A549 (cell line): ENCODE results near the gene CDC42SE2. TPM values are rescaled to one million over a fixed set of nuclear protein-coding genes. Genes with fewer than 3 reads are reported as not detected.

Source experiments
- ATAC-seq, 2 experiments: fragments of 200-7000 bp in 1 of 2; fragments of >200 bp in 1 of 2; cut with Nextera tagmentation in 1 of 2; cut with Tn5 transposase in 1 of 2; 3 replicates each; pipeline versions ENCODE4 v1.8.0 to v1.9.1; 2018 to 2020; ENCODE audit warnings: mild to moderate bottlenecking in 1 of 2, moderate library complexity in 1 of 2
- CTCF ChIA-PET: fragments of 300-600 bp; sonication (Branson Sonifier 250); formaldehyde crosslinking; extraction: SDS; loops from one replicate; lab custom pipeline; 2021; ENCODE audit warnings: antibody characterized with exemption, inconsistent platforms; lab: Yijun Ruan, JAX
- POLR2A ChIA-PET: fragments of 350-600 bp; formaldehyde crosslinking; extraction: SDS; loops from one replicate; lab custom pipeline; 2021; ENCODE audit warnings: antibody characterized with exemption, inconsistent platforms; lab: Yijun Ruan, JAX
- DNase-seq, 2 experiments: peaks; one replicate each; pipeline versions ENCODE4 v3.0.0 to v3.0.0-alpha.2; 2011 to 2016; ENCODE audit warnings: low read depth in 1 of 2, low spot score in 1 of 2
- FAIRE-seq: peaks from 2 replicates; lab custom pipeline; 2011; peaks lifted over from hg19 to GRCh38; lab: Jason Lieb, UNC
- H3K27ac ChIP-seq, 2 experiments: fragments of >200 bp; sonication (Bioruptor Twin); formaldehyde crosslinking; 3 replicates each; pipeline ENCODE4 v1.5.1; 2016 to 2017
- H3K4me1 ChIP-seq: fragments of >200 bp; sonication (Bioruptor Twin); formaldehyde crosslinking; 3 replicates; pipeline ENCODE4 v1.6.1; 2016
- H3K4me2 ChIP-seq: fragments of >200 bp; sonication (Bioruptor Twin); formaldehyde crosslinking; 3 replicates; pipeline ENCODE4 v1.6.1; 2016
- H3K4me3 ChIP-seq: fragments of >200 bp; sonication (Bioruptor Twin); formaldehyde crosslinking; 3 replicates; pipeline ENCODE4 v1.5.1; 2016
- H3K9me3 ChIP-seq: fragments of >200 bp; sonication (Bioruptor Twin); formaldehyde crosslinking; 3 replicates; pipeline ENCODE4 v1.6.1; 2016
- CBX8 ChIP-seq: fragments of 200-600 bp; sonication (generic); IDR thresholded peaks from 2 replicates; pipeline ENCODE4 v1.6.1; 2016
- CEBPB ChIP-seq, 2 experiments: fragments of >200 bp in 1 of 2; sonication (Bioruptor Twin) in 1 of 2; formaldehyde crosslinking in 1 of 2; IDR thresholded peaks; 2 replicates each; pipeline ENCODE4 v1.6.1; 2012 to 2016
- CHD4 ChIP-seq: fragments of 200-600 bp; sonication (generic); IDR thresholded peaks from 2 replicates; pipeline ENCODE4 v1.6.1; 2016; ENCODE audit warnings: antibody characterized with exemption, mild to moderate bottlenecking, borderline replicate concordance
- EHF ChIP-seq: fragments of 250-450 bp; sonication (Bioruptor Pico); IDR thresholded peaks from 2 replicates; pipeline ENCODE4 v1.5.0; 2020; ENCODE audit warnings: mild to moderate bottlenecking
- FOSL2 ChIP-seq, 2 experiments: fragments of 450-650 bp in 1 of 2; fragments of >200 bp in 1 of 2; sonication (Bioruptor Twin) in 1 of 2; formaldehyde crosslinking; IDR thresholded peaks; 2 replicates each; pipeline versions ENCODE4 v1.5.0 to v1.6.1; 2016 to 2020; ENCODE audit warnings: mild to moderate bottlenecking in 1 of 2, moderate library complexity in 1 of 2
- FOXS1 ChIP-seq: fragments of 250-450 bp; sonication (Bioruptor Pico); IDR thresholded peaks from 2 replicates; pipeline ENCODE4 v1.5.0; 2020; ENCODE audit warnings: mild to moderate bottlenecking, moderate library complexity
- HDAC2 ChIP-seq: fragments of 200-600 bp; sonication (generic); IDR thresholded peaks from 2 replicates; pipeline ENCODE4 v1.6.1; 2016
- HEYL ChIP-seq: fragments of 250-450 bp; sonication (Bioruptor Pico); IDR thresholded peaks from 2 replicates; pipeline ENCODE4 v1.8.0; 2021; ENCODE audit warnings: mild to moderate bottlenecking, moderate library complexity
- HOXB5 ChIP-seq: fragments of 250-450 bp; sonication (Bioruptor Pico); IDR thresholded peaks from 2 replicates; pipeline ENCODE4 v1.5.0; 2020; ENCODE audit warnings: mild to moderate bottlenecking, moderate library complexity
- NFE2L2 ChIP-seq: fragments of 150-350 bp; conservative IDR thresholded peaks from 2 replicates; pipeline ENCODE4 v1.6.1; 2014; ENCODE audit warnings: low read length
- NR3C1 ChIP-seq: fragments of >200 bp; sonication (Bioruptor Twin); formaldehyde crosslinking; IDR thresholded peaks from 3 replicates; pipeline ENCODE4 v1.6.1; 2017
- TP53 ChIP-seq: fragments of 250-450 bp; sonication (Bioruptor Pico); IDR thresholded peaks from 2 replicates; pipeline ENCODE4 v1.5.0; 2021; ENCODE audit warnings: mild to moderate bottlenecking, moderate library complexity
- ZFP36 ChIP-seq: fragments of 450-650 bp; IDR thresholded peaks from 2 replicates; pipeline ENCODE4 v1.6.1; 2014; ENCODE audit warnings: borderline replicate concordance; ENCODE audit not compliant: partially characterized antibody
- ZSCAN20 ChIP-seq: fragments of 250-450 bp; sonication (Bioruptor Pico); IDR thresholded peaks from 2 replicates; pipeline ENCODE4 v1.8.0; 2022; ENCODE audit warnings: mild to moderate bottlenecking, moderate library complexity
- WGBS: methylation state at CpG from one replicate; pipeline ENCODE4 v1.1.6; 2017; ENCODE audit errors: missing lambda C conversion rate; 5-methylcytosine and 5-hydroxymethylcytosine counted together
- polyA plus RNA-seq, 4 experiments: library from polyadenylated mRNA; depleted of rRNA in 3 of 4; stranded (reverse); fragments of >200 nt; fragmentation: RNase III in 1 of 4; extraction: RNeasy Plus Mini Kit Qiagen cat#74134 plus additional on column Dnase treatment in 1 of 4; gene quantifications; 2 replicates in 3 of 4; 3 replicates in 1 of 4; pipeline ENCODE4 v1.2.3, GENCODE V29; 2011 to 2017
- TF ChIP-seq, protein P1 (sequence below): fragments of 150-350 bp; IDR thresholded peaks from 2 replicates; pipeline ENCODE4 v1.6.1; 2014; ENCODE audit warnings: low read depth, mild to moderate bottlenecking, low read length
- TF ChIP-seq, protein P2 (sequence below): fragments of 200-600 bp; sonication (generic); IDR thresholded peaks from 2 replicates; pipeline ENCODE4 v1.6.1; 2016; ENCODE audit warnings: antibody characterized with exemption, mild to moderate bottlenecking, moderate library complexity
- TF ChIP-seq, protein P3 (sequence below): fragments of >200 bp; sonication (Bioruptor Twin); formaldehyde crosslinking; IDR thresholded peaks from 3 replicates; pipeline ENCODE4 v1.6.1; 2016
- TF ChIP-seq, protein P4 (sequence below): fragments of 250-450 bp; sonication (Bioruptor Pico); IDR thresholded peaks from 2 replicates; pipeline ENCODE4 v1.5.0; 2021; ENCODE audit warnings: mild to moderate bottlenecking, moderate library complexity, borderline replicate concordance

CDC42SE2 gene
- polyA plus RNA-seq, 2 of the 4 experiments (the other 2 are of a cell fraction) = 25.8 to 66.4 TPM

DNA sequence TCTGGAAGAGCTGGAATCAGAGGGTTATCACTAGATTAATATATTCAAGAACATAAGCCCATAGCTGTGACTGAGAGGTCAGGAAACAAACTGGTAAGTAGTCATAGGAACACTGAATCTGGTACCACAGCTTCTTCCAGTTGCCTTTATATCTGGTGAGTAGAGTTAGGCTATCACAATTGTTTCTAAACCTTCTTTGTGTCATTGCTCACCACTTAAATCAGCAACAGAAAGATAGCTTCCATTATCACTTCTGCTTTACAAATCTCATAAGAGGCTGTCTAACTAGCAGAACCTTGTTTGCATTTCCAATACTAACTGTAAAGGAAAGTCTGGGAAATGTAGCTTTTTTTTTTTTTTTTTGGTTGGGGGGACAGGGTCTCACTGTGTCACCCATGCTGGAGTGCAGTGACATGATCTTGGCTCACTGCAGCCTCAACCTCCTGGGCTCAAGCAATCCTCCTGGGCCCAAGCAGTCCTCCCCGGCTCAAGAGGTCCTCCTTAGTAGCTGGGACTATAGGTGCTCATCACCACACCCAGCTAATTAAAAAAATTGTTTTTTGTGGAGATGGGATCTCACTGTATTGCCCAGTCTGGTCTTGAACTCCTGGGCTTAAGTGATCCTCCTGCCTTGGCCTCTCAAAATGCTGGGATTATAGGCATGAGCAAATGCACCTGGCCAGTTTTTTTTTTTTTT lies 22.0 kb downstream of the CDC42SE2 start:
- H3K27ac ChIP-seq = no peak overlapping the region
- CTCF ChIA-PET = interaction anchor here (1.6 kb wide), 1 partner anchor 28 kb away, joined by 3 read pairs; no protein-coding TSS in a partner anchor
- no peaks in the 10 kb centered on the region for H3K9me3 ChIP-seq
- POLR2A ChIA-PET = interaction anchor here (0.5 to 1.1 kb wide), 2 partner anchors 22 to 116 kb away, joined by 3 to 11 read pairs; partner anchors contain the start of gene CDC42SE2
- TF ChIP-seq CHD4 = no peak
- TF ChIP-seq, protein P1, sequence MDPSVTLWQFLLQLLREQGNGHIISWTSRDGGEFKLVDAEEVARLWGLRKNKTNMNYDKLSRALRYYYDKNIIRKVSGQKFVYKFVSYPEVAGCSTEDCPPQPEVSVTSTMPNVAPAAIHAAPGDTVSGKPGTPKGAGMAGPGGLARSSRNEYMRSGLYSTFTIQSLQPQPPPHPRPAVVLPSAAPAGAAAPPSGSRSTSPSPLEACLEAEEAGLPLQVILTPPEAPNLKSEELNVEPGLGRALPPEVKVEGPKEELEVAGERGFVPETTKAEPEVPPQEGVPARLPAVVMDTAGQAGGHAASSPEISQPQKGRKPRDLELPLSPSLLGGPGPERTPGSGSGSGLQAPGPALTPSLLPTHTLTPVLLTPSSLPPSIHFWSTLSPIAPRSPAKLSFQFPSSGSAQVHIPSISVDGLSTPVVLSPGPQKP = no peak
- no peak for TF ChIP-seq ZSCAN20 (CRISPR knock-in tag)
- no peak for TF ChIP-seq EHF (CRISPR knock-in tag)
- no peak for TF ChIP-seq HOXB5
- no peak for TF ChIP-seq ZFP36
- TF ChIP-seq, protein P2, sequence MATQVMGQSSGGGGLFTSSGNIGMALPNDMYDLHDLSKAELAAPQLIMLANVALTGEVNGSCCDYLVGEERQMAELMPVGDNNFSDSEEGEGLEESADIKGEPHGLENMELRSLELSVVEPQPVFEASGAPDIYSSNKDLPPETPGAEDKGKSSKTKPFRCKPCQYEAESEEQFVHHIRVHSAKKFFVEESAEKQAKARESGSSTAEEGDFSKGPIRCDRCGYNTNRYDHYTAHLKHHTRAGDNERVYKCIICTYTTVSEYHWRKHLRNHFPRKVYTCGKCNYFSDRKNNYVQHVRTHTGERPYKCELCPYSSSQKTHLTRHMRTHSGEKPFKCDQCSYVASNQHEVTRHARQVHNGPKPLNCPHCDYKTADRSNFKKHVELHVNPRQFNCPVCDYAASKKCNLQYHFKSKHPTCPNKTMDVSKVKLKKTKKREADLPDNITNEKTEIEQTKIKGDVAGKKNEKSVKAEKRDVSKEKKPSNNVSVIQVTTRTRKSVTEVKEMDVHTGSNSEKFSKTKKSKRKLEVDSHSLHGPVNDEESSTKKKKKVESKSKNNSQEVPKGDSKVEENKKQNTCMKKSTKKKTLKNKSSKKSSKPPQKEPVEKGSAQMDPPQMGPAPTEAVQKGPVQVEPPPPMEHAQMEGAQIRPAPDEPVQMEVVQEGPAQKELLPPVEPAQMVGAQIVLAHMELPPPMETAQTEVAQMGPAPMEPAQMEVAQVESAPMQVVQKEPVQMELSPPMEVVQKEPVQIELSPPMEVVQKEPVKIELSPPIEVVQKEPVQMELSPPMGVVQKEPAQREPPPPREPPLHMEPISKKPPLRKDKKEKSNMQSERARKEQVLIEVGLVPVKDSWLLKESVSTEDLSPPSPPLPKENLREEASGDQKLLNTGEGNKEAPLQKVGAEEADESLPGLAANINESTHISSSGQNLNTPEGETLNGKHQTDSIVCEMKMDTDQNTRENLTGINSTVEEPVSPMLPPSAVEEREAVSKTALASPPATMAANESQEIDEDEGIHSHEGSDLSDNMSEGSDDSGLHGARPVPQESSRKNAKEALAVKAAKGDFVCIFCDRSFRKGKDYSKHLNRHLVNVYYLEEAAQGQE = no peak
- TF ChIP-seq NFE2L2 = no peak
- no peak for TF ChIP-seq CEBPB (IDR thresholded peaks at IDR 0.05)
- no peak for TF ChIP-seq HDAC2
- TF ChIP-seq FOXS1 (CRISPR knock-in tag) = no peak
- DNase-seq (no peak), FAIRE-seq (no peak), ATAC-seq (peak in 1 of 2 experiments; percentile 31; a peak in 3 of 6 replicates)
- no peak overlapping the region for H3K4me3 ChIP-seq
- H3K4me1 ChIP-seq = peaks cover 30% of the 10 kb centered on the region
- no peak overlapping the region for H3K4me2 ChIP-seq
- WGBS = 92% methylated on average over 1 of the region's 1 CpG

DNA sequence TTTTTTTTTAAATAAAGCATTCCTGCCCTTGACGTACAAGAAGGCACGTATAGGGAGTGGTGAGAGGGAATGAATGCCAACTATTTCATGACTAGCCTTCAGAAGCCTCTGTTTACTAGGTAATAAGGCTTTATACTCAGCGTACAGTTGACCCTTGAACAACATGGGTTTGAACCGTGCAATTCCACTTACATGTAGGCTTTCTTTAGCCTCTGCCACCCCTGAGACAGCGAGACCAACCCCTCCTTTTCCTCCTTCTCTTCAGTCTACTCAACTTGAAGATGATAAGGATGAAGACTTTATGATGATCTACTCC lies 22.5 kb downstream of the CDC42SE2 start:
- POLR2A ChIA-PET = interaction anchor here (1.1 kb wide), 1 partner anchor 22 kb away, joined by 11 read pairs; the partner anchor contains the start of gene CDC42SE2
- DNase-seq (peak in 1 of 2 experiments; percentile 63), ATAC-seq (peak in 1 of 2 experiments; percentile 74; a peak in 3 of 6 replicates), FAIRE-seq (no peak)
- WGBS = 73% methylated on average over 5 of the region's 5 CpGs
- no peak overlapping the region for H3K4me2 ChIP-seq
- no peaks in the 10 kb centered on the region for H3K9me3 ChIP-seq
- CTCF ChIA-PET = no interaction called here
- no peak overlapping the region for H3K27ac ChIP-seq
- H3K4me1 ChIP-seq = peaks cover 25% of the 10 kb centered on the region
- TF ChIP-seq, protein P3, sequence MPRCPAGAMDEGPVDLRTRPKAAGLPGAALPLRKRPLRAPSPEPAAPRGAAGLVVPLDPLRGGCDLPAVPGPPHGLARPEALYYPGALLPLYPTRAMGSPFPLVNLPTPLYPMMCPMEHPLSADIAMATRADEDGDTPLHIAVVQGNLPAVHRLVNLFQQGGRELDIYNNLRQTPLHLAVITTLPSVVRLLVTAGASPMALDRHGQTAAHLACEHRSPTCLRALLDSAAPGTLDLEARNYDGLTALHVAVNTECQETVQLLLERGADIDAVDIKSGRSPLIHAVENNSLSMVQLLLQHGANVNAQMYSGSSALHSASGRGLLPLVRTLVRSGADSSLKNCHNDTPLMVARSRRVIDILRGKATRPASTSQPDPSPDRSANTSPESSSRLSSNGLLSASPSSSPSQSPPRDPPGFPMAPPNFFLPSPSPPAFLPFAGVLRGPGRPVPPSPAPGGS = no peak
- TF ChIP-seq FOSL2 (IDR thresholded peaks at IDR 0.05) = no peak
- TF ChIP-seq FOSL2 (CRISPR knock-in tag; IDR thresholded peaks at IDR 0.05) = no peak
- TF ChIP-seq HEYL (CRISPR knock-in tag) = no peak
- no peak for TF ChIP-seq CBX8
- no peak for TF ChIP-seq ZFP36
- TF ChIP-seq, protein P4, sequence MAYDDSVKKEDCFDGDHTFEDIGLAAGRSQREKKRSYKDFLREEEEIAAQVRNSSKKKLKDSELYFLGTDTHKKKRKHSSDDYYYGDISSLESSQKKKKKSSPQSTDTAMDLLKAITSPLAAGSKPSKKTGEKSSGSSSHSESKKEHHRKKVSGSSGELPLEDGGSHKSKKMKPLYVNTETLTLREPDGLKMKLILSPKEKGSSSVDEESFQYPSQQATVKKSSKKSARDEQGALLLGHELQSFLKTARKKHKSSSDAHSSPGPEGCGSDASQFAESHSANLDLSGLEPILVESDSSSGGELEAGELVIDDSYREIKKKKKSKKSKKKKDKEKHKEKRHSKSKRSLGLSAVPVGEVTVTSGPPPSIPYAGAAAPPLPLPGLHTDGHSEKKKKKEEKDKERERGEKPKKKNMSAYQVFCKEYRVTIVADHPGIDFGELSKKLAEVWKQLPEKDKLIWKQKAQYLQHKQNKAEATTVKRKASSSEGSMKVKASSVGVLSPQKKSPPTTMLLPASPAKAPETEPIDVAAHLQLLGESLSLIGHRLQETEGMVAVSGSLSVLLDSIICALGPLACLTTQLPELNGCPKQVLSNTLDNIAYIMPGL (CRISPR knock-in tag) = no peak
- no peak for TF ChIP-seq NR3C1
- no peak for TF ChIP-seq HDAC2
- TF ChIP-seq FOXS1 (CRISPR knock-in tag) = no peak
- TF ChIP-seq TP53 (CRISPR knock-in tag) = no peak
- no peak for TF ChIP-seq ZSCAN20 (CRISPR knock-in tag)
- no peak overlapping the region for H3K4me3 ChIP-seq
